OCI-LY1 (cell line): ENCODE results near the gene TANGO6.

Experiments
- EZH2 ChIP-seq: fragments of 200-600 bp; sonication (generic), shearing (Covaris generic); IDR thresholded peaks from 2 replicates; pipeline ENCODE4 v1.8.0; 2017; ENCODE audit warnings: borderline replicate concordance, mixed run types, mild to moderate bottlenecking, antibody characterized with exemption, low read length, moderate library complexity, mixed read lengths
- TF ChIP-seq, protein P1 (sequence below): fragments of 200-600 bp; sonication (generic), shearing (Covaris generic); IDR thresholded peaks from 2 replicates; pipeline ENCODE4 v1.5.1; 2017; ENCODE audit warnings: mild to moderate bottlenecking, antibody characterized with exemption, low read length, moderate library complexity, mixed read lengths

DNA sequence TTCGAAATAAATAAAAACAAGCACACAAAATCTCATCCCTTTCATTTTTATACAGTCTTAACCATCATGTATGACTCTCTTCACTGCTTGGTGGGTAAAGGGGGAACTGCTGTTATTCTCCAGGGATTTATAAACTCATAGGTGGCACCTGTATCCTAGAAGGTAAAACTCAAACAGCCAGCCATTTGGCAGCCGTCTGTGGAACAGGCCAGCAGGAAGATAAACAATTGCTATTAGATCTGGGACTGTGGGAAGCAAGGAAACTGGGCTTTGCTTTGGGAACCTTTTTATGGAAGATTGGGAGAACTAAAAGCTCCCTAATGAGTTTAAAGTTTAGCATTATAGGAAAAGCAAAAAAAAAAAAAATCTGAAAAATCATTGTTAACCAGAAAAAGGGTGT is 126.0 kb downstream of the TANGO6 start:
- TF ChIP-seq, protein P1, sequence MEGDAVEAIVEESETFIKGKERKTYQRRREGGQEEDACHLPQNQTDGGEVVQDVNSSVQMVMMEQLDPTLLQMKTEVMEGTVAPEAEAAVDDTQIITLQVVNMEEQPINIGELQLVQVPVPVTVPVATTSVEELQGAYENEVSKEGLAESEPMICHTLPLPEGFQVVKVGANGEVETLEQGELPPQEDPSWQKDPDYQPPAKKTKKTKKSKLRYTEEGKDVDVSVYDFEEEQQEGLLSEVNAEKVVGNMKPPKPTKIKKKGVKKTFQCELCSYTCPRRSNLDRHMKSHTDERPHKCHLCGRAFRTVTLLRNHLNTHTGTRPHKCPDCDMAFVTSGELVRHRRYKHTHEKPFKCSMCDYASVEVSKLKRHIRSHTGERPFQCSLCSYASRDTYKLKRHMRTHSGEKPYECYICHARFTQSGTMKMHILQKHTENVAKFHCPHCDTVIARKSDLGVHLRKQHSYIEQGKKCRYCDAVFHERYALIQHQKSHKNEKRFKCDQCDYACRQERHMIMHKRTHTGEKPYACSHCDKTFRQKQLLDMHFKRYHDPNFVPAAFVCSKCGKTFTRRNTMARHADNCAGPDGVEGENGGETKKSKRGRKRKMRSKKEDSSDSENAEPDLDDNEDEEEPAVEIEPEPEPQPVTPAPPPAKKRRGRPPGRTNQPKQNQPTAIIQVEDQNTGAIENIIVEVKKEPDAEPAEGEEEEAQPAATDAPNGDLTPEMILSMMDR: no peak
- no peak for TF ChIP-seq EZH2
